Osteocyte (in vitro differentiated cells): ENCODE results near the gene TTC21B. TPM values are rescaled to one million over a fixed set of nuclear protein-coding genes. Genes with fewer than 3 reads are reported as not detected.

Experiments used
- DNase-seq: peaks from one replicate; pipeline ENCODE4 v3.0.0; 2021; ENCODE audit warnings: mixed read lengths; ENCODE audit not compliant: unreplicated experiment; ENCODE audit errors: extremely low spot score
- H3K27ac Mint-ChIP-seq: one replicate; pipeline ENCODE4 v1.8.0; 2021; ENCODE audit warnings: mild to moderate bottlenecking, mixed read lengths; ENCODE audit not compliant: unreplicated experiment
- H3K27me3 Mint-ChIP-seq: one replicate; pipeline ENCODE4 v1.8.0; 2021; ENCODE audit warnings: mixed read lengths; ENCODE audit not compliant: unreplicated experiment
- H3K36me3 Mint-ChIP-seq: one replicate; pipeline ENCODE4 v1.8.0; 2021; ENCODE audit warnings: mixed read lengths; ENCODE audit not compliant: unreplicated experiment
- H3K4me1 Mint-ChIP-seq: one replicate; pipeline ENCODE4 v1.8.0; 2021; ENCODE audit warnings: mixed read lengths; ENCODE audit not compliant: unreplicated experiment
- H3K4me3 Mint-ChIP-seq: one replicate; pipeline ENCODE4 v1.8.0; 2021; ENCODE audit warnings: mild to moderate bottlenecking, moderate library complexity, mixed read lengths; ENCODE audit not compliant: unreplicated experiment
- H3K9me3 Mint-ChIP-seq: one replicate; pipeline ENCODE4 v1.8.0; 2021; ENCODE audit warnings: mixed read lengths; ENCODE audit not compliant: unreplicated experiment
- total RNA-seq: library from RNA; stranded (reverse); gene quantifications from 2 replicates; pipeline ENCODE4 v1.2.1, GENCODE V29; 2021
- TF ChIP-seq, protein P1 (sequence below): fragments of 200-600 bp; sonication (generic); IDR thresholded peaks from 2 replicates; pipeline ENCODE4 v1.5.0; 2021; ENCODE audit warnings: antibody characterized with exemption, mild to moderate bottlenecking, moderate library complexity

TTC21B gene
- total RNA-seq, 1 donor from 2014 or later = 25.1 TPM

DNA sequence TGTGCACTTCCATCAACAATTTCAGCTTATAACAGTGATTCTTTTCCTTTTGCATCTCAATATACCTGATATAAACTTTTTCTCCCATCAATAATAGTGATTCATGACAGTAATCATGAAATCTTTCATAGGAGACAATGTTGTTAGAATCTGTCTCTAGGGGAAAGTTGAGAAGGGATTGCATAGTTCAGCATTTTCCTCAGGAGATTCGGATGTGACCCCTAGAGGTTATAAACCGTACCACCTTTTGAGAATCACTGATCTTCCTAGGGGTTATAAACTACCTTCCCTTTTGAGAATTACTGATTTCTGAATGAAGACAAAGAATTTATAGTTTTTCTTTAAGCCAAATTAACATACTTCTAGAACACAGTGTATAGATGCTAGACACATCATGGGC lies 106.6 kb downstream of the TTC21B start:
- Mint-ChIP-seq H3K36me3 (no peaks in the 10 kb centered on the region), H3K9me3 (peaks cover 26% of the 10 kb centered on the region), H3K4me3 (no peak overlapping the region), H3K4me1 (peaks cover 3% of the 10 kb centered on the region), H3K27ac (no peak overlapping the region), H3K27me3 (no peaks in the 10 kb centered on the region)
- no peak for DNase-seq
- TF ChIP-seq, protein P1, sequence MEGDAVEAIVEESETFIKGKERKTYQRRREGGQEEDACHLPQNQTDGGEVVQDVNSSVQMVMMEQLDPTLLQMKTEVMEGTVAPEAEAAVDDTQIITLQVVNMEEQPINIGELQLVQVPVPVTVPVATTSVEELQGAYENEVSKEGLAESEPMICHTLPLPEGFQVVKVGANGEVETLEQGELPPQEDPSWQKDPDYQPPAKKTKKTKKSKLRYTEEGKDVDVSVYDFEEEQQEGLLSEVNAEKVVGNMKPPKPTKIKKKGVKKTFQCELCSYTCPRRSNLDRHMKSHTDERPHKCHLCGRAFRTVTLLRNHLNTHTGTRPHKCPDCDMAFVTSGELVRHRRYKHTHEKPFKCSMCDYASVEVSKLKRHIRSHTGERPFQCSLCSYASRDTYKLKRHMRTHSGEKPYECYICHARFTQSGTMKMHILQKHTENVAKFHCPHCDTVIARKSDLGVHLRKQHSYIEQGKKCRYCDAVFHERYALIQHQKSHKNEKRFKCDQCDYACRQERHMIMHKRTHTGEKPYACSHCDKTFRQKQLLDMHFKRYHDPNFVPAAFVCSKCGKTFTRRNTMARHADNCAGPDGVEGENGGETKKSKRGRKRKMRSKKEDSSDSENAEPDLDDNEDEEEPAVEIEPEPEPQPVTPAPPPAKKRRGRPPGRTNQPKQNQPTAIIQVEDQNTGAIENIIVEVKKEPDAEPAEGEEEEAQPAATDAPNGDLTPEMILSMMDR = no peak

DNA sequence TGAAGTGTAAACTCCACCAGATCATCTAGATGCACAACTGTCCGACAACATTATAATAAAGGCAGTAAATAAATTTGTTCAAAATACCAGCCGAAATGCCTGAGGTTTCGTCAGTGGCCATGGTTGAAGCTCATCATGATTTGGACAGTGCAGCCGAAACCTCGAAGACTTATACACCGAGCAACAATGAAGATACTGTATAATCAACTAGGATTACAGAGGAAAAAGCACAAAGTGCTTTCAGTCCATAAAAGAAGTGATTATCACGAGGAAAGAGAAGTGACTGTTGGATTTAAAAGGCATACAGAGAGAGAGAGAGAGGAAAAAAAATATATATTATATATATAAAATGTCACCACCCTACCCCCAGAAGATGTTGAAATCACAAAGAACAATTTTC lies 107.5 kb downstream of the TTC21B start:
- H3K36me3 Mint-ChIP-seq = no peaks in the 10 kb centered on the region
- TF ChIP-seq, protein P1 = no peak
- H3K27ac Mint-ChIP-seq = no peak overlapping the region
- DNase-seq = no peak
- no peaks in the 10 kb centered on the region for H3K27me3 Mint-ChIP-seq
- peaks cover 19% of the 10 kb centered on the region for H3K9me3 Mint-ChIP-seq
- peaks cover 3% of the 10 kb centered on the region for H3K4me1 Mint-ChIP-seq
- no peak overlapping the region for H3K4me3 Mint-ChIP-seq

DNA sequence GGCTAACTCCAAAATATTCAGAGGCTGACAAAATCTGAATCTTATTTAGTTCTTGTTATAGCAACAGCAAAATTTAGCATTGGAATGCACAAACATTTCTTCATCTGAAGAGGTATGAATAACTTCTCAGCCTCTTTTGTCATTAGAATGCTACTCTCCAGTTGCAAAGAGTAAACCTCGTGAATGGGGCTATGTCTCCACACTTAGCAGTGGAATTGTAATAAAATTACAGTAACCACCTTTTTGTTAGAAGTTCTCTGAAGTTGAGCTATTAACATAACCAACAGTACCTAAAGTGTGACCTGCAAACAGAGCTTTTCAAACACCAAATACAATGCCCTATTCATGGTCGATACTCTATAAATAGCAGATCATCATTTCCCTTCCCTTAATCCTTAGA lies 109.4 kb downstream of the TTC21B start:
- Mint-ChIP-seq H3K27ac (no peak overlapping the region), H3K4me3 (no peak overlapping the region), H3K36me3 (no peaks in the 10 kb centered on the region), H3K9me3 (peaks cover 12% of the 10 kb centered on the region), H3K27me3 (no peaks in the 10 kb centered on the region), H3K4me1 (peaks cover 3% of the 10 kb centered on the region)
- no peak for DNase-seq
- TF ChIP-seq, protein P1 = no peak

DNA sequence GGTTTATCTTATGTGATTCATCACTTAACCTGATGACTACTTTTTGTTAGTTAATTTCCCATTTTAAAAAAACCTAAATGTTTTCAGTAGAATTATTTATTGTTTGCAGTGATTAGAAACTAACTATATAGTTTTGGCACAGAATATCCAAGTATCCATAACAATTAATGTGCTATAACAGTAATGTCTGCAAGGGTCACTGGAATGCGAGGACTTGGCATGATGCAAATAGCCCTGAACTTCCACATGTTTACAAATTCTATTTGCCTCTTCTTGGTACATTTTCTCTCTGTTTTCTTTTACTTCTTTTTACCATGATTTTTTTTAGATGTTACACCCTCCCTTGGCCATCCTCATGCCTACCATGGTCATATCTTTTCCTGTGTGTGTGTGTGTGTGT lies 110.2 kb downstream of the TTC21B start:
- TF ChIP-seq, protein P1 = no peak
- no peak for DNase-seq
- peaks cover 3% of the 10 kb centered on the region for H3K4me1 Mint-ChIP-seq
- H3K27ac Mint-ChIP-seq = no peak overlapping the region
- no peaks in the 10 kb centered on the region for H3K27me3 Mint-ChIP-seq
- H3K4me3 Mint-ChIP-seq = no peak overlapping the region
- H3K36me3 Mint-ChIP-seq = no peaks in the 10 kb centered on the region
- peaks cover 4% of the 10 kb centered on the region for H3K9me3 Mint-ChIP-seq

DNA sequence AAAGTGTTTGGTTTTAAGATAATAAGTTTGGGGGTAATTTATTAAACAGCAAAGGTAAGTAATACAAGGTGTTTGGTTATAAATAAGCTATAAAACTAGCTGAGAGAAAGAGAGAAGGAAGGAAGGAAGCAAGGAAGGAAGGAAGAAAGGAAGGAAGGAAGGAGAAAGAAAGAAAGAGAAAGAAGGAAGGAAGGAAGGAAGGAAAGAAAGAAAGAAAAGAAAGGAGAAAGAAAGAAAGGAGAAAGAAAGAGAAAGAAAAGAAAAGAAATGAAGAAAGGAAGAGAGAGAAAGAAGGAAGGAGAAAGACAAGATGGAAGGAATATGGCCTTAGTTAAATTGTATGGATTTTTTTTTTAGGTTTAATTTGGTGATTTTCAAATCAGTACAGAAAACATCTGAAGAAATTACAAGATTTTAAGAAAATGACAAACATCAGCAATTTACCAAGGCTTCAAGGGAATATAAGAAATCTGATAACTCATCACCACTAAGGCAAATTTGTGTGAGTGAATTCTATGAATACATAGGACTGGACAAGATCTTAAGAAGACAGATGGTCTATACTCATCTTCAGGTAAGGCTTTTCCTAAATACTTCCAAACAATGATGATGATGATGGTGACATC lies 113.1 kb downstream of the TTC21B start:
- H3K27ac Mint-ChIP-seq = no peak overlapping the region
- TF ChIP-seq, protein P1 = no peak
- no peaks in the 10 kb centered on the region for H3K36me3 Mint-ChIP-seq
- no peak for DNase-seq
- H3K4me3 Mint-ChIP-seq = no peak overlapping the region
- no peaks in the 10 kb centered on the region for H3K9me3 Mint-ChIP-seq
- peaks cover 12% of the 10 kb centered on the region for H3K4me1 Mint-ChIP-seq
- no peaks in the 10 kb centered on the region for H3K27me3 Mint-ChIP-seq
